HepG2 (cell line): Measurements from ENCODE around the gene STK10. TPM values are rescaled to one million over a fixed set of nuclear protein-coding genes. Genes with fewer than 3 reads are reported as not detected.

Experiments used
- HNRNPL ChIP-seq: fragments of 200-400 bp; formaldehyde crosslinking; IDR thresholded peaks from 2 replicates; pipeline ENCODE4 v1.6.1; 2017; ENCODE audit warnings: mild to moderate bottlenecking, low read depth, low read length
- KAT8 ChIP-seq: IDR thresholded peaks from 2 replicates; pipeline ENCODE4 v1.6.1; 2016; ENCODE audit warnings: missing genetic modification reagents, missing compliant biosample characterization
- KLF11 ChIP-seq: IDR thresholded peaks from 2 replicates; pipeline ENCODE4 v1.6.1; 2016; ENCODE audit warnings: missing compliant biosample characterization
- KLF16 ChIP-seq, 2 experiments: sonication (generic) in 1 of 2; formaldehyde crosslinking in 1 of 2; IDR thresholded peaks; 2 replicates each; pipeline versions ENCODE4 v1.6.1 to v1.8.0; 2016 to 2023; ENCODE audit warnings: missing genetic modification reagents in 2 of 2, missing compliant biosample characterization in 1 of 2
- MAF1 ChIP-seq: sonication (generic); formaldehyde crosslinking; IDR thresholded peaks from 2 replicates; pipeline ENCODE4 v1.5.0; 2020; ENCODE audit warnings: missing genetic modification reagents, borderline replicate concordance
- NFKB2 ChIP-seq: sonication (generic); formaldehyde crosslinking; IDR thresholded peaks from 2 replicates; pipeline ENCODE4 v1.4.0; 2020; ENCODE audit warnings: missing genetic modification reagents, borderline replicate concordance
- PAWR ChIP-seq: sonication (generic); formaldehyde crosslinking; IDR thresholded peaks from 2 replicates; pipeline ENCODE4 v1.4.0; 2020; ENCODE audit warnings: missing genetic modification reagents, mild to moderate bottlenecking, borderline replicate concordance
- RXRA ChIP-seq: sonication (generic); formaldehyde crosslinking; IDR thresholded peaks from 2 replicates; pipeline ENCODE4 v1.5.1; 2020; ENCODE audit warnings: missing genetic modification reagents
- SIX4 ChIP-seq: sonication (generic); formaldehyde crosslinking; IDR thresholded peaks from 2 replicates; pipeline ENCODE4 v1.4.0; 2020; ENCODE audit warnings: missing genetic modification reagents
- SP140L ChIP-seq: sonication (generic); formaldehyde crosslinking; IDR thresholded peaks from 2 replicates; pipeline ENCODE4 v1.4.0; 2020; ENCODE audit warnings: missing genetic modification reagents, borderline replicate concordance
- WIZ ChIP-seq: sonication (generic); formaldehyde crosslinking; IDR thresholded peaks from 2 replicates; pipeline ENCODE4 v1.5.1; 2020; ENCODE audit warnings: mild to moderate bottlenecking, missing genetic modification reagents
- ZBTB20 ChIP-seq: sonication (generic); formaldehyde crosslinking; IDR thresholded peaks from 2 replicates; pipeline ENCODE4 v1.8.1; 2023; ENCODE audit warnings: missing genetic modification reagents, low read depth, mild to moderate bottlenecking, borderline replicate concordance
- ZNF30 ChIP-seq: sonication (generic); formaldehyde crosslinking; IDR thresholded peaks from 2 replicates; pipeline ENCODE4 v1.5.0; 2020; ENCODE audit warnings: mild to moderate bottlenecking, missing genetic modification reagents
- ZNF563 ChIP-seq: sonication (generic); formaldehyde crosslinking; IDR thresholded peaks from 2 replicates; pipeline ENCODE4 v1.8.0; 2022; ENCODE audit warnings: mild to moderate bottlenecking, moderate library complexity, missing genetic modification reagents
- ZNF569 ChIP-seq: sonication (generic); formaldehyde crosslinking; IDR thresholded peaks from 2 replicates; pipeline ENCODE4 v1.5.0; 2020; ENCODE audit warnings: mild to moderate bottlenecking, missing genetic modification reagents, moderate library complexity, borderline replicate concordance
- ZNF891 ChIP-seq: sonication (generic); formaldehyde crosslinking; IDR thresholded peaks from 2 replicates; pipeline ENCODE4 v1.5.0; 2020; ENCODE audit warnings: mild to moderate bottlenecking, missing genetic modification reagents
- polyA plus RNA-seq, 8 experiments: library from polyadenylated mRNA; depleted of rRNA in 3 of 8; stranded (reverse) in 7 of 8; unstranded in 1 of 8; fragments of >200 nt; fragmentation: Illumina TruSeq in 4 of 8; extraction: Trizol in 4 of 8; gene quantifications; 2 replicates each; pipeline versions ENCODE4 v1.2.1 to v1.2.3, GENCODE V29; 2011 to 2016; ENCODE audit warnings: low read depth in 4 of 8, missing spikeins in 1 of 8, mixed read lengths in 1 of 8; ENCODE audit not compliant: insufficient read depth in 1 of 8
- total RNA-seq, 5 experiments: library from RNA; depleted of rRNA; stranded (reverse); fragments of >200 nt; fragmentation: Illumina TruSeq; extraction: Trizol; gene quantifications; 2 replicates each; pipeline ENCODE4 v1.2.3, GENCODE V29; 2016; ENCODE audit warnings: low read depth in 1 of 5
- TF ChIP-seq, protein P1 (sequence below): sonication (generic); formaldehyde crosslinking; IDR thresholded peaks from 2 replicates; pipeline ENCODE4 v1.5.0; 2020; ENCODE audit warnings: mild to moderate bottlenecking, missing genetic modification reagents
- TF ChIP-seq, protein P2 (sequence below), 2 experiments: sonication (generic) in 1 of 2; formaldehyde crosslinking in 1 of 2; IDR thresholded peaks; 2 replicates each; pipeline versions ENCODE4 v1.4.0 to v1.6.1; 2016 to 2020; ENCODE audit warnings: borderline replicate concordance in 1 of 2, low read depth in 1 of 2, mild to moderate bottlenecking in 1 of 2, missing genetic modification reagents in 1 of 2
- TF ChIP-seq, protein P3 (sequence below), 2 experiments: sonication (generic) in 1 of 2; formaldehyde crosslinking in 1 of 2; IDR thresholded peaks; 2 replicates each; pipeline versions ENCODE4 v1.4.0 to v1.6.1; 2018 to 2020; ENCODE audit warnings: missing genetic modification reagents in 2 of 2, borderline replicate concordance in 1 of 2, low read depth in 1 of 2, mild to moderate bottlenecking in 1 of 2, missing biosample characterization in 1 of 2

Gene STK10
- total and polyA plus RNA-seq, 2 of the 13 experiments (the other 11 are each of a cell fraction or from before 2014, with no cell fraction given), result 7.0 to 7.2 TPM

DNA sequence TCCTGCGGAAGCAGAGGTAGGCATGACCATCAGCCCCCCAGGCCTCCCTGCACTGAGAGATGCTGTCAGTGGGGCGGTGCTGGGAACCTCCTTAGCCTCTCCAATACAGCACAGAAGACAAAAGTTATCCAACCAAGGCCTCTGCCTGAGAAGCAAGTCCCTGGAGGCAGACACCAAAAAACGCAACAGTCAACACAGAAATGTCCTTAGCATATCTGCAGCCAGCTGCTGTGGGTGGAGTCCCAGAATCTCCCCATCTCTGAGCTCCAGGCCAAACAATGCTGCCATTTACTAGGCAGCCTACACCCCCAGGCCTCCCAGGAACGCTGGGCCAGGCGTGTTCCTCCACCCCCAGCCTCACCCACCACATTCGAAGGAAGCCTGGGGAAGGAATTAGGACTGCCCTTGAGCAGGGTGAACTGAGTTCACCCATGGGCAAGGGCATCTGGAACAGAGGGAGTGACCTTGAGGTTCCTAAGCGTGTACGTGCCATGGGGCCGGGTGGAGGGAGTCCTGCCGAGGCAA lies 43.7 kb downstream of the STK10 start (continued):
- TF ChIP-seq, protein P1, sequence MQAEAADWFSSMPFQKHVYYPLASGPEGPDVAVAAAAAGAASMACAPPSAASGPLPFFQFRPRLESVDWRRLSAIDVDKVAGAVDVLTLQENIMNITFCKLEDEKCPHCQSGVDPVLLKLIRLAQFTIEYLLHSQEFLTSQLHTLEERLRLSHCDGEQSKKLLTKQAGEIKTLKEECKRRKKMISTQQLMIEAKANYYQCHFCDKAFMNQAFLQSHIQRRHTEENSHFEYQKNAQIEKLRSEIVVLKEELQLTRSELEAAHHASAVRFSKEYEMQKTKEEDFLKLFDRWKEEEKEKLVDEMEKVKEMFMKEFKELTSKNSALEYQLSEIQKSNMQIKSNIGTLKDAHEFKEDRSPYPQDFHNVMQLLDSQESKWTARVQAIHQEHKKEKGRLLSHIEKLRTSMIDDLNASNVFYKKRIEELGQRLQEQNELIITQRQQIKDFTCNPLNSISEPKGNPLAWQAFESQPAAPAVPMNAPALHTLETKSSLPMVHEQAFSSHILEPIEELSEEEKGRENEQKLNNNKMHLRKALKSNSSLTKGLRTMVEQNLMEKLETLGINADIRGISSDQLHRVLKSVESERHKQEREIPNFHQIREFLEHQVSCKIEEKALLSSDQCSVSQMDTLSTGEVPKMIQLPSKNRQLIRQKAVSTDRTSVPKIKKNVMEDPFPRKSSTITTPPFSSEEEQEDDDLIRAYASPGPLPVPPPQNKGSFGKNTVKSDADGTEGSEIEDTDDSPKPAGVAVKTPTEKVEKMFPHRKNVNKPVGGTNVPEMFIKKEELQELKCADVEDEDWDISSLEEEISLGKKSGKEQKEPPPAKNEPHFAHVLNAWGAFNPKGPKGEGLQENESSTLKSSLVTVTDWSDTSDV (CRISPR knock-in tag), result no peak
- TF ChIP-seq ZNF891 (CRISPR knock-in tag) (peak; percentile 27; the same call in 1 of the 2 replicates), ZBTB20 (CRISPR knock-in tag) (no peak), KAT8 (CRISPR knock-in tag) (no peak), SIX4 (CRISPR knock-in tag) (no peak), ZNF569 (no peak), WIZ (CRISPR knock-in tag) (no peak), NFKB2 (CRISPR knock-in tag) (no peak), PAWR (CRISPR knock-in tag) (no peak), SP140L (CRISPR knock-in tag) (no peak), KLF11 (CRISPR knock-in tag) (no peak), RXRA (CRISPR knock-in tag) (peak; percentile 78), KLF16 (CRISPR knock-in tag; IDR thresholded peaks at IDR 0.05) (no peak), ZNF30 (CRISPR knock-in tag) (no peak), MAF1 (CRISPR knock-in tag) (no peak), ZNF563 (CRISPR knock-in tag) (no peak), HNRNPL (0 out of 2 replicates have a peak, but pooled peaks have one; percentile 32)
- TF ChIP-seq, protein P2, sequence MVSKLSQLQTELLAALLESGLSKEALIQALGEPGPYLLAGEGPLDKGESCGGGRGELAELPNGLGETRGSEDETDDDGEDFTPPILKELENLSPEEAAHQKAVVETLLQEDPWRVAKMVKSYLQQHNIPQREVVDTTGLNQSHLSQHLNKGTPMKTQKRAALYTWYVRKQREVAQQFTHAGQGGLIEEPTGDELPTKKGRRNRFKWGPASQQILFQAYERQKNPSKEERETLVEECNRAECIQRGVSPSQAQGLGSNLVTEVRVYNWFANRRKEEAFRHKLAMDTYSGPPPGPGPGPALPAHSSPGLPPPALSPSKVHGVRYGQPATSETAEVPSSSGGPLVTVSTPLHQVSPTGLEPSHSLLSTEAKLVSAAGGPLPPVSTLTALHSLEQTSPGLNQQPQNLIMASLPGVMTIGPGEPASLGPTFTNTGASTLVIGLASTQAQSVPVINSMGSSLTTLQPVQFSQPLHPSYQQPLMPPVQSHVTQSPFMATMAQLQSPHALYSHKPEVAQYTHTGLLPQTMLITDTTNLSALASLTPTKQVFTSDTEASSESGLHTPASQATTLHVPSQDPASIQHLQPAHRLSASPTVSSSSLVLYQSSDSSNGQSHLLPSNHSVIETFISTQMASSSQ (IDR thresholded peaks at IDR 0.05; ENCODE audit: low read depth), result no peak
- TF ChIP-seq, protein P2 (CRISPR knock-in tag; IDR thresholded peaks at IDR 0.05; ENCODE audit: borderline replicate concordance), result no peak
- TF ChIP-seq, protein P3, sequence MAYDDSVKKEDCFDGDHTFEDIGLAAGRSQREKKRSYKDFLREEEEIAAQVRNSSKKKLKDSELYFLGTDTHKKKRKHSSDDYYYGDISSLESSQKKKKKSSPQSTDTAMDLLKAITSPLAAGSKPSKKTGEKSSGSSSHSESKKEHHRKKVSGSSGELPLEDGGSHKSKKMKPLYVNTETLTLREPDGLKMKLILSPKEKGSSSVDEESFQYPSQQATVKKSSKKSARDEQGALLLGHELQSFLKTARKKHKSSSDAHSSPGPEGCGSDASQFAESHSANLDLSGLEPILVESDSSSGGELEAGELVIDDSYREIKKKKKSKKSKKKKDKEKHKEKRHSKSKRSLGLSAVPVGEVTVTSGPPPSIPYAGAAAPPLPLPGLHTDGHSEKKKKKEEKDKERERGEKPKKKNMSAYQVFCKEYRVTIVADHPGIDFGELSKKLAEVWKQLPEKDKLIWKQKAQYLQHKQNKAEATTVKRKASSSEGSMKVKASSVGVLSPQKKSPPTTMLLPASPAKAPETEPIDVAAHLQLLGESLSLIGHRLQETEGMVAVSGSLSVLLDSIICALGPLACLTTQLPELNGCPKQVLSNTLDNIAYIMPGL (CRISPR knock-in tag; IDR thresholded peaks at IDR 0.05; ENCODE audit: borderline replicate concordance in 1 of 2, low read depth in 1 of 2), result no peak
